Midbrain (tissue), 1 donor: ENCODE results near the gene TP73.
"Not testable (repeated sequence)": the region's sequence is repeated elsewhere in the genome, so short reads cannot be mapped to it uniquely, and the experiment has no call there.

Experiments used
- DNase-seq: peaks from one replicate; lab custom pipeline; 2025; lab: John Stamatoyannopoulos, UW

TP73 gene

GRCh38 chr1:3744646-3745045, 92.3 kb downstream of the TP73 start:
- DNase-seq, result no peak

DNA sequence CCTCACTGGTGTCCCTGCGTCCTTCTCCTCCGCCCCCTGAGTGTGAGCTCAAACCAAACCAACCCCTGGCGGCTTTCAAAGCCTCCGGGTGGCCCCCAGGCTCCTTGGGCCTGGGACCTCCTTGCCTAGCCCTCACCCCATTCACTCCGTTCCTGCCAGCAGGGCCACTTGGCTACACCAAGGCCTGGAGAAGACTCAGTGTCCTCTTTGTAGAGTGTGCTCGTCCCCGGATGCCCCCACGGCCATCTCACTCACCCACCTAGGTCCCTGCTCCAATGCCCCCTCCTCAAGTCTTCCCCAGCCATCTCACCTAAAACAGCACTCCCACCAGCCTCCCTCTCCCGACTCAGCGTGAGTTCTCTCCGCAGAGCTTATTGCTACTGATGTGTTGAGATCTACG, 92.8 kb downstream of the TP73 start:
- DNase-seq, result no peak

DNA sequence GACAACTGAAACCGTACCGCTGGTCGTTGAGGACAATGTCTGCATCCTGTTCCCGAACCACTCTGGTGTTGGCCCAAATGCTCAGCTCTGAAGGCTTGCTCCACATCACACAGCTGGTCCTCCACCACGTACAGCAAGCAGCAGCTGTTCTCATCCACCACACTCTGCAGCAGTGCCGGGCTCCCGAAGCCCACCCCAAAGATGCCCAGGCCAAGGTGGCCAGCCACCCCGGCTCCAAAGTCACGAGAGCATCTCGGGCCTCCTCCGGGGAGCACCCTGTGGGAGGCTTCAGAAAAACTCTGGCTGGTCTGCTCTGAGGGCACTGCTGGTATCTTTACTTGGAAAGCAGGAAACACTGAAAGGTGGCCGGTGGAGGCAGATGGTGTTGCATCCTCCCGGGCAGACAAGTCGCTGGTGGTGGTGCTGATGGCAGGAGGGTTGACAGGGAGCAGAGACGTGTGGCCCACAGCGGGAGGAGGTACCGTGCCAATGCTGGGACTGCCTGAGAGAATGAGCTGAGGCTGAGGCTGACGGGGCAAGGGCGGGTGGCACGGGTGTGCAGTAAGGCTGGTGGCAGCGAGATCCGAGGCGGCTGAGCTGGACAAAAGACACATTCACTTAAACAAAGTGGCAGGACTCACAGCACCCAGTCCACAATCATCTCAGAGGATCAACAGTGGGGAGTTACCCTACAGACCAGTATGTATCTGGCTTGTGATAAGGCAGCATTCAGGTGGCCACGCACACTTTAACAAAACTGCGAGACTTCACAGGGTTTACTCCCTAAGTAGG, 93.5 kb downstream of the TP73 start:
- no peak for DNase-seq

DNA sequence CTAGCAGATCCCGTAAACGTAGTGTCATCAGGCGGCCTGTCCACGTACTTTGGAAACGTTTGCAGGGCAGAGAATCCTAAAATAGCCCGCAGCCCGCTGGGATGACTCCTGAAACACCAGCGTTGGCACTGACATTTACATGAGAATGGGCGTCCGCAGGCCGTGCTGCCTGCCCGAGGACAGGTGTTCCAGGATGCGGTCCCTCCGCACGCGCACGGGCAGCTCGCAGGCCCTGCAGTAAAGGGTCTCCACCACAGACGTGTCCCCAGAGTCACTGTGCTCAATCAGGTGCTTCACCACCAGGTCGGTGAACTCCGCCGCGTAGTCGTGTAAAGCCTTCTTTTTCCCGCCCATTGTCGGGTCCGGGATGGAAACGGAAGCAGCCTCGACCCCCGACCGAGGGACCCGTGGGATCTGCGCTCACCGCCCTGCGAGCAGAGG, 94.1 kb downstream of the TP73 start:
- DNase-seq, result no peak

GRCh38 chr1:3746830-3747521, 94.7 kb downstream of the TP73 start:
- DNase-seq, result peak; percentile 86

- DNase-seq, result no peak
Measured at GRCh38 chr1:3747522-3747848, 95.2 kb downstream of the TP73 start.

DNA sequence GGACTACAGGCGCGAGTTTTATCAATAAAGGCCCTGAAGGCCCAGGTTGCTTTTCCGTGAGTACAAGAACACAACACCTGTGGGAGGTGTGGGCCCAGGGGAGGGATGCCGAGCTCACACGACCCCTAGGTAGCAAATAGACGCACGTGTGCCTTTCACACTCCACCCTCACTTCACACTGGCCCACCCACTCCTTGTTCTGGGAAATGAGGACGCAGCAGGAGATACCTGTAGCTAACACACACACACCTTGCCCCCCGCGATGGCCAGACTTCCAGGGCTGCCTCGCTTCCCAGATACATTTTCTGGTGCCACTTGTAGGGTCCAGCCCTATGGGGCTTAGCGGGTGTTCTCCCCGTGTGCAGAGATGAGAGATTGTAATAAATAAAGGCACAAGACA, 95.6 kb downstream of the TP73 start:
- no peak for DNase-seq

GRCh38 chr1:3748316-3748900, 96.1 kb downstream of the TP73 start:
- not testable (repeated sequence) for DNase-seq

- DNase-seq, result no peak
Measured at GRCh38 chr1:3749512-3749911, 97.2 kb downstream of the TP73 start.

DNA sequence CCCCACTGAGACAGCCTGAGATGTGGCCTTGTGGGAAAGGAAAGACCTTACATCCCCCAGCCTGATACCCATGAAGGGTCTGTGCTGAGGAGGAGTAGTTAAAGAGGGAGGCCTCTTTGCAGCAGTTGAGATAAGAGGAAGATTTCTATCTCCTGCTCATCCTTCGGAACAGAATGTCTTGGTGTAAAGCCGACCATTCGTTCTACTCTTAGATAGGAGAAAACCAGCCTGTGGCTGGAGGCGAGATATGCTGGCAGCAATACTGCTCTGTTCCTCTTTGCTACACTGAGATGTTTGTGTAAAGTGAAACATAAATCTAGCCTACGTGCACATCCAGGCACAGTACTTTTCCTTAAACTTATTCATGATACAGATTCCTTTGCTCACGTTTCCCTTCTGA, 98.4 kb downstream of the TP73 start:
- no peak for DNase-seq

- DNase-seq, result no peak
Measured at GRCh38 chr1:3752400-3752945, 100.2 kb downstream of the TP73 start, which contains the start of gene CCDC27. Gene CCDC27 (plus strand): TSS chr1:3752450. CDS start chr1:3752482, 32 bp downstream.

DNA sequence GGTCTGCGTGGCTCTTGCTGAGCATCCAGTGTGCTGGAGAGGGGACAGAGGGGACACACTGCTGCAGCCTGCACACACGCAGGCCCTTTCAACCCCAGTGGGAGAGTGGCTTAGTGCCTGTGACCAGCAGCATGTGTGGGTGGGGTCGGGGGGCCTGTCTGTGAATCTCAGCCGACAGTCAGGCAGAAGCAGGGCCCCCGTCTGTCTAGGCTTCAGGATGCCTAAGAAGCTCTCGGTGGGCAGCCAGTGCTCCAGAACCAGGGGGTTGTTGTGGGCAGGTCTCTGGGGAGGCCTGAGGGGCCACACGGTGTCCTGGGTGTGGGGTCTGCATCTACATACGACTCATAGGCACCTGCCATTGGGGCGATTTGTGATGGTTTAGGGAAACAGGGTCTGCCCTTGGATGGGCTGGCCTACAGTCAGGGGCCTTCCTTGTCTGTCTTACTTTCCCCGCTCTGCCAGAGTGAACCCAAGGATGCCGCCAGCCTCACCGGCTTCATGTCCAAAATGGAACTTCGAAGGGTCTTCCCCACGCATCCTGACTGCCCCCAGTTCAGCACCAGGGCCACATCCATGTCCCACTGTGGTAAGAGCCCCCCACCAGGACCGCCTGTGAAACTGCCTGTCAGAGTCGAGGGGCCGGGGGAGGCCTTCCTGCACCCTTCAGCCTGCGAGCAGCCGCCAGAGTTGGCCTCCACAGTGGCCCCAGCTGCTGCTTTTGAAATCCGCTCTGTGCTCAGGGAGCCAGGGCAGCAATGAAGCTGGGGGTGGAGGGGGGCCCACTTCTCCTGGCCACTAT, 101.5 kb downstream of the TP73 start:
- DNase-seq, result no peak

DNA sequence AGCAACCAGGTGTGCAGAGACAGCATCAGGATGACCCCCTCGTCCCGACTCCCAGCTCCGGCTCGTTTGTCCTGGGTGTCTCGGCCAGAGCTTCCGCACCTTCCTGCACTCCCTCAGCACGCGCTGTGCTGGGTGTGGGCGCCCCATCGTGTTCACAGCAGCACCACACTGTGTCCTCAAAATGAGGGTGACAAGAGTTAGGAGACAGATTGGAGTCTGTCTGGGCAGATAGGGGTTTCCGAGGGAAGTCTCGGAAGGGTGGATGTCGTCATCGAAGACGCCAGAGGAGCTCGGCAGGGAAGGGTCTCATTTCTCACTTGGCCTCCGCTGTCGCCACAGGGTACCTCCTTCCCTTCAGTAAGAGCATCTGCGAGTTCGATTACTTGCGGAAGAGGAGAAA, 104.1 kb downstream of the TP73 start:
- DNase-seq, result no peak

- DNase-seq, result no peak
Measured at GRCh38 chr1:3759164-3759563, 106.8 kb downstream of the TP73 start.

- DNase-seq, result no peak
Measured at GRCh38 chr1:3759796-3760195, 107.5 kb downstream of the TP73 start.

DNA sequence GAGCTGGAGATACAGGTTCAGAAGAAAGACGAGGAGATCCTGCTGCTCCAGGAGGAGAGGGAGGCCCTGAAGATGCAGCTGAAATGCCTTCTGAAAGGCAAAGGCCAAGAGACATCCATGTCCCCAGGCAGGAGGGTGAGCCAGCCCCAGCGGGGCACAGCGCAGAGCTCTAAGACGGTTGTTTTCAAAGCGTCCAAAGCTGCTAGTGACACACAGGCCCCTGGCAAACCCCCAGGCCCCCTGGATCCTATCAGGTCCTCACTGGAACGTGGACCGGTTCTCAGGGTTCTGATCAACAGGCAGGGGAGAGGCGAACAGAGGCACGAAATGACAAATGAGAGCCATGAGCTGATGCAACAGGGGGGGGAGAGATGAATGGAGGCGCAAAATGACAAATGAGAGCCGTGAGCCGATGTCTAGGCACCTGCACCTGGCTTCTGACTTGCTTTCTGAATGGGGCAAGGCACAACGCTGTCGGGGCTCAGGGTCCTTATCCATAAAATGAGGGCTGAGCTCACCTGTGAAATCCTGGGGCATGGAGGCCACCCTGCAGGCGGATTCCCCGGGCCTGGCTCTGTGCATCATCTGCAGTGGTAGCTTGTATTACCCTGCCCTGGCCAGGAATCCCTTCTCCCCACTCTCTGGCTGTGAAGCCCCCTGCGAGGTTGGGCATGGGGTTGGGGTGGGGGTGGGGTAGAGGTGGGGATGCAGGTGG, 109.1 kb downstream of the TP73 start:
- no peak for DNase-seq

- no peak for DNase-seq
Measured at GRCh38 chr1:3762151-3762872, 110.0 kb downstream of the TP73 start.

DNA sequence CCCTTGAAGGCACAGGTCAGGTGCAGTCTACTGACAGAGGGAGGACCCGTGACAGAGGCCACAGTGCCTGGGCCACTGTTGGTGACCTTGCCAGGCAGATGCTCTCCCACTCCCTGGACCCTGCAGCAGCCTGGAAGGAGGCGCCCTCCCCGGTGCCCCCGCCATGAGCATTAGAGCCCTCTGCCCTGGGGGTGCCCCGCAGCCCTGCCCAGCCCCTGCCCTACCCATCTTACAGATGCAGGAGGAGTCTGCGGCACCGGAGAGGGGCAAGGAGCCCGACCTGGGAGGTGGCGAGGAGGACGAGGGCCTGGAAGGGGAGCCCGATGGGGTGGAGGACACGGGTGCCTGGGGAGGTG, 110.5 kb downstream of the TP73 start:
- no peak for DNase-seq

DNA sequence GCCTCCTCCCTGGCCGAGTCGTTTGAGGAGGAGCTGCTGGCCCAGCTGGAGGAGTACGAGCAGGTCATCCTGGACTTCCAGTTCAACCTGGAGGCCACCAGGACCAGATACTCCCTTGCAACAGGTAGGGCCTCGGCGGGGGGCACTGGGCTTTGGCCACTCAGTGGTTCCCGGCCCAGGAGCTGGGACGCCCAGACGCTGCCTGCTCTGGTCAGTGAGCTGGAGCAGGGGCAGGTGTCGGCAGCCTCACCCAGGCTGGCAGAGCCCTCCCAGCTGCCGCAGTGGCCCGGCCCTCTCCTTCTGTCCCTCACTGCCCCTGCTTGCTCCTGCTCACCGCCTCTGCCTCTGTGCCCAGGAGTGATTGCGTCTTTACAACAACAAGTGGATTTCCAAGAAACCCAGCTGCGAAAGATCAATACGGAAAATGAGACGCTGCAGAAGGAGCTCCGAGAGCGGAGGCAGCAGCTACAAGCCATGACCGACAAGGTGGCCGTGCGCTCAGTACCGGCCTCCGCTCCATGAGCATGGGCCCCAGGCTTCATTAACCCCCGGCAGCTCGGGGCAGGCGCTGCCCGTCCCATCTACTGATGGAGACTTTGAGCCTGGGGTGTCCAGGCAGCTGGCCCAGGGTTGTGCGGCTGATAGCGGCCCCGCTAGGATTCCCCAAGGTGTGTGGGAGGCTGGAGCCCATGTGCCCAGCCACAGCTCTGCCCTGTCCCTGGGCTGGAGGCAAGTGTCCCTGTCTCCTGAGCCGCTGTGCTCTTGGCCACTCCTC, 111.2 kb downstream of the TP73 start:
- no peak for DNase-seq

DNA sequence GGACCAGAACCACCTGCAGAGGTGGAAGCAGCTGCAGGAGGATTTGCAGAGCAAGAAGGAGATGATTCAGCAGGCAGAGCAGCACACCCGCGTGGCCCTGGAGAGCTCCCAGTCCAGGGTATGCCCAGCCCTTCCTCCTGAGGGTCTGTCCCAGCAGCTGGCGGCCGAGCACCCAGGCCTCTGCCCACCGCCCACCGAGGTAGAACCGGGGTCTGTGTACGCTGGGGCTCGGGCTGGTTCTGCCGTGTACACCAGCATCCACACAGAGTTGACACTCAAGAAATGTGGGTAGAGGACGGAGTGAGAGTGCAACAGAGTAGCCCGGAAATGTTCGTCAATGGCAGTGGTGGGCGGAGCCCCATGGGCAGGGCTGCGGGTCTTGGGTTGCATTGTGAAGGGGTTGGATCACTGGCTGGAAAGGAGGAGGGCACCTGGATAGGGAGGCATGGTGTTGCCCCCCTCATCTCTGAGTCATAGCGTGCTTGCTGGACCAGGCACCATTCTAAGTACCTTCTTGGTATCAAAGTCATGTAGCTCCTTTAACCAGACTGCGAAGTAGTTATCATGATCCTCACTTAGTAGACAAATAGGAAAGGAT, 115.1 kb downstream of the TP73 start:
- no peak for DNase-seq
